Neutrophil (primary cell): ENCODE measurements around the gene SEMA4F.

Source experiments
- H3K27ac ChIP-seq: fragments of 200-600 bp; sonication (generic); 2 replicates; pipeline ENCODE4 v1.5.1; 2016; ENCODE audit warnings: mild to moderate bottlenecking, moderate library complexity
- H3K27me3 ChIP-seq: fragments of 200-600 bp; sonication (generic); 2 replicates; pipeline ENCODE4 v1.6.0; 2016; ENCODE audit warnings: mild to moderate bottlenecking
- H3K36me3 ChIP-seq: fragments of 200-600 bp; sonication (generic); 2 replicates; pipeline ENCODE4 v1.5.1; 2017
- H3K4me1 ChIP-seq, 2 experiments: fragments of 200-600 bp in 1 of 2; sonication (generic) in 1 of 2; 1 replicate in 1 of 2; 2 replicates in 1 of 2; pipeline versions ENCODE4 v1.5.1 to v1.6.1; 2013 to 2016; ENCODE audit warnings: low read depth in 1 of 2, low read length in 1 of 2, mild to moderate bottlenecking in 1 of 2, moderate library complexity in 1 of 2; ENCODE audit not compliant: control insufficient read depth in 1 of 2, insufficient read depth in 1 of 2
- H3K4me3 ChIP-seq, 2 experiments: fragments of 200-600 bp in 1 of 2; sonication (generic) in 1 of 2; 1 replicate in 1 of 2; 2 replicates in 1 of 2; pipeline ENCODE4 v1.5.1; 2013 to 2016; ENCODE audit warnings: low read depth in 1 of 2, low read length in 1 of 2, mild to moderate bottlenecking in 1 of 2, moderate library complexity in 1 of 2
- H3K9me3 ChIP-seq: fragments of 200-600 bp; sonication (generic); 2 replicates; pipeline ENCODE4 v1.5.1; 2016
- CTCF ChIP-seq: fragments of 200-600 bp; sonication (generic); IDR thresholded peaks from 2 replicates; pipeline ENCODE4 v1.5.1; 2016; ENCODE audit warnings: antibody characterized with exemption

SEMA4F gene

GRCh38 chr2:74675090-74675489 lies 21.0 kb downstream of the SEMA4F start:
- Histone ChIP-seq H3K4me1 (no peaks in the 10 kb centered on the region), H3K27ac (no peak overlapping the region), H3K4me3 (no peak overlapping the region), H3K9me3 (no peaks in the 10 kb centered on the region), H3K27me3 (peaks cover 4% of the 10 kb centered on the region), H3K36me3 (no peaks in the 10 kb centered on the region)
- TF ChIP-seq CTCF = no peak

DNA sequence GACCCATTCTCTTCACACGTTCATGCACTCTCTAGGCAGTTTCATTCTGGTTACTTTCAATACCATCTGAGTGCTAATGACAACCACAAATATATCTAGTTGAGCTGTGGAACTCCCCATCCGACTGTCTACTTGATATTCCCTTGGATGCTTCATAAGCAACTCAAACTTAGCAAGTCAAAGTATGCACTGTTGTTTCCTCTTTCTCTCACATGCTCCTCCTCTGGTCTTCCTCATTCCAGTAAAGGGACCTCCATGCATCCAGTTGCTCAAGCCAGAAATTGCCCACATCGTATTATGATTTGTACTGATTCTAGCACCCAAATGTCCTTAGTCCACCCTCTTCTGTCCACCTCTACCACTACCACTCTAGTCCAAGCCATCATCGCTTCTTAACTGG lies 22.3 kb downstream of the SEMA4F start:
- no peaks in the 10 kb centered on the region for H3K4me1 ChIP-seq
- no peak overlapping the region for H3K4me3 ChIP-seq
- no peaks in the 10 kb centered on the region for H3K9me3 ChIP-seq
- H3K27me3 ChIP-seq = peaks cover 4% of the 10 kb centered on the region
- TF ChIP-seq CTCF = no peak
- no peak overlapping the region for H3K27ac ChIP-seq
- H3K36me3 ChIP-seq = no peaks in the 10 kb centered on the region

GRCh38 chr2:74679615-74680014 lies 25.6 kb downstream of the SEMA4F start:
- peaks cover 4% of the 10 kb centered on the region for H3K27me3 ChIP-seq
- no peaks in the 10 kb centered on the region for H3K9me3 ChIP-seq
- H3K4me1 ChIP-seq = no peaks in the 10 kb centered on the region
- no peak overlapping the region for H3K27ac ChIP-seq
- no peak overlapping the region for H3K4me3 ChIP-seq
- no peaks in the 10 kb centered on the region for H3K36me3 ChIP-seq
- no peak for TF ChIP-seq CTCF

DNA sequence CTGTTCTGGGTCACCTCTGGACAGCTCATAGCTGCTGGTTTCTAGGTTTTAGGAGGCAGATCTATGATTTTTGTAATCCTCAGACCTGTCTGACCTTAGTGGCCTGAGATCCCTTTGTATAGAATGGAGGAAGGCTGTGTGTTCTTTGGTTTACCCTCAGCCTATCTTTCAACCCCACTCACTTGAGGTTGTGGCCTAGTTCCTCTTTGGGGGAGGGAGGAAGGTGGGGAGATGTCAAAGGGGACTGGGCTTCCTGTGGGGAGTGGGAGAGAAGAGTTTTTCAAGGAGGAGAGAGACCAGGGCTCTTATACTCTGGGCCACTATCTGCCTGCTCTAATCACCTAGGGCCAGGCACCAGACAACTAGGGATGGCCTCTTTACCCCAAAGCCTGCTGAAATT lies 28.5 kb downstream of the SEMA4F start:
- no peak overlapping the region for H3K27ac ChIP-seq
- H3K27me3 ChIP-seq = peaks cover 4% of the 10 kb centered on the region
- H3K4me1 ChIP-seq = no peaks in the 10 kb centered on the region
- H3K4me3 ChIP-seq = no peak overlapping the region
- H3K36me3 ChIP-seq = no peaks in the 10 kb centered on the region
- TF ChIP-seq CTCF = no peak
- H3K9me3 ChIP-seq = no peaks in the 10 kb centered on the region

GRCh38 chr2:74685408-74685807 lies 31.4 kb downstream of the SEMA4F start:
- TF ChIP-seq CTCF = no peak
- H3K4me1 ChIP-seq = no peaks in the 10 kb centered on the region
- H3K9me3 ChIP-seq = no peaks in the 10 kb centered on the region
- H3K27ac ChIP-seq = no peak overlapping the region
- no peaks in the 10 kb centered on the region for H3K36me3 ChIP-seq
- peaks cover 13% of the 10 kb centered on the region for H3K27me3 ChIP-seq
- H3K4me3 ChIP-seq = no peak overlapping the region

DNA sequence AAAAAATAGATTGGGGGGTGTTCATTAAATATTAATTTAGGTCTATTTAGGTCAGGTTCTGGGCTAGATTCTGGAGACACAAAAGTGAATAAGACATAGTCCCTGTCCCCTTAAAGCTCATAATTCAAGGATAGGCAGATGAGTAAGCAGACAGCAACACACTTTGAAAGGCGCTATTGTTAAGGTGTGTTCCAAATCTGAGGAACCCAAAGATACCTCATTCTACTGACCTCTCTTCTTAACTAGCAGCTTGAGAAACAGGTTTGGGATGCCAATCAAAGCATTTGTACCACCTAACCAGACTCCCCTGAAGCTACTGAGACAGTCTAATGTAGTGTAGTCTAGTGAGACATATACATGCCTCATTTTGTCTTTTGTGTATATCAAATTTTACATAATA lies 34.8 kb downstream of the SEMA4F start:
- TF ChIP-seq CTCF = no peak
- H3K4me3 ChIP-seq = no peak overlapping the region
- no peaks in the 10 kb centered on the region for H3K36me3 ChIP-seq
- no peaks in the 10 kb centered on the region for H3K9me3 ChIP-seq
- H3K27me3 ChIP-seq = peaks cover 15% of the 10 kb centered on the region
- H3K4me1 ChIP-seq = peaks cover 10 to 13% of the 10 kb centered on the region in 2 experiments
- no peak overlapping the region for H3K27ac ChIP-seq
